H1 (cell line): ENCODE data around the gene OTX2. TPM values are rescaled to one million over a fixed set of nuclear protein-coding genes. Genes with fewer than 3 reads are reported as not detected.

Source experiments
- CTBP2 ChIP-seq: IDR thresholded peaks from 2 replicates; pipeline ENCODE4 v1.7.0; 2011; ENCODE audit warnings: borderline replicate concordance, mild to moderate bottlenecking, moderate library complexity, mixed read lengths, low read length; ENCODE audit not compliant: insufficient read depth, insufficient read length
- EZH2 ChIP-seq: fragments of 200-600 bp; sonication (generic); IDR thresholded peaks from 2 replicates; pipeline ENCODE4 v1.7.1; 2012; ENCODE audit warnings: low read depth, mild to moderate bottlenecking, moderate library complexity, low read length, inconsistent platforms; ENCODE audit not compliant: severe bottlenecking
- HDAC2 ChIP-seq, 2 experiments: fragments of 300-600 bp in 1 of 2; sonication (generic) in 1 of 2; IDR thresholded peaks; 2 replicates each; pipeline ENCODE4 v1.6.1; 2011 to 2012; ENCODE audit warnings: low read depth in 2 of 2, low read length in 2 of 2, mild to moderate bottlenecking in 2 of 2, moderate library complexity in 2 of 2, borderline replicate concordance in 1 of 2, inconsistent platforms in 1 of 2
- HDAC6 ChIP-seq: IDR thresholded peaks from one replicate; pipeline ENCODE4 v1.7.1; 2012; ENCODE audit warnings: low read depth, mild to moderate bottlenecking, inconsistent platforms, low read length, moderate library complexity
- KDM4A ChIP-seq: IDR thresholded peaks from one replicate; pipeline ENCODE4 v1.7.1; 2012; ENCODE audit warnings: low read depth, mild to moderate bottlenecking, moderate library complexity, low read length, inconsistent platforms; ENCODE audit not compliant: severe bottlenecking
- NANOG ChIP-seq: IDR thresholded peaks from 2 replicates; pipeline ENCODE4 v1.6.1; 2011; ENCODE audit warnings: low read length, low read depth, mild to moderate bottlenecking, inconsistent platforms; ENCODE audit not compliant: insufficient read depth, poor library complexity, severe bottlenecking
- YY1 ChIP-seq: IDR thresholded peaks from 2 replicates; pipeline ENCODE4 v1.6.1; 2011; ENCODE audit warnings: low read depth, mild to moderate bottlenecking, low read length
- polyA plus RNA-seq, 7 experiments: library from polyadenylated mRNA; depleted of rRNA in 3 of 7; stranded (reverse) in 5 of 7; unstranded in 2 of 7; fragments of >200 nt in 5 of 7; fragments of 200-250 nt in 2 of 7; gene quantifications; 1 replicate in 5 of 7; 2 replicates in 1 of 7; 4 replicates in 1 of 7; pipeline versions ENCODE4 v1.2.1 to v1.2.3, GENCODE V29; 2011 to 2013; ENCODE audit warnings: missing spikeins in 2 of 7, mixed read lengths in 2 of 7
- total RNA-seq: library from RNA; stranded (reverse); fragmentation: NEBNext Ultra II Directional; extraction: Animal tissue kit (Norgen Biotek cat#: 25700); gene quantifications from 2 replicates; pipeline ENCODE4 v1.2.1, GENCODE V29; 2021

The OTX2 gene
- total and polyA plus RNA-seq, 2 of the 8 experiments (the other 6 are each of a cell fraction or from before 2014, with no cell fraction given): 33.9 to 155 TPM

- TF ChIP-seq CTBP2 (no peak), YY1 (no peak), NANOG (no peak), EZH2 (no peak), HDAC2 (IDR thresholded peaks at IDR 0.05; ENCODE audit: borderline replicate concordance in 1 of 2, low read depth in 2 of 2, low read length in 2 of 2) (no peak), HDAC6 (no peak), KDM4A (no peak)
Measured at GRCh38 chr14:56774503-56774902, 35.8 kb downstream of the OTX2 start (continued).
